ENCODE results near the gene USP6NL. TPM values are rescaled to one million over a fixed set of nuclear protein-coding genes. Genes with fewer than 3 reads are reported as not detected.

The USP6NL gene
- total and polyA plus RNA-seq, 9 of the 15 experiments (the other 6 are each of a cell fraction or from before 2014, with no cell fraction given) = 3.2 to 26.6 (median 19.8) TPM

DNA sequence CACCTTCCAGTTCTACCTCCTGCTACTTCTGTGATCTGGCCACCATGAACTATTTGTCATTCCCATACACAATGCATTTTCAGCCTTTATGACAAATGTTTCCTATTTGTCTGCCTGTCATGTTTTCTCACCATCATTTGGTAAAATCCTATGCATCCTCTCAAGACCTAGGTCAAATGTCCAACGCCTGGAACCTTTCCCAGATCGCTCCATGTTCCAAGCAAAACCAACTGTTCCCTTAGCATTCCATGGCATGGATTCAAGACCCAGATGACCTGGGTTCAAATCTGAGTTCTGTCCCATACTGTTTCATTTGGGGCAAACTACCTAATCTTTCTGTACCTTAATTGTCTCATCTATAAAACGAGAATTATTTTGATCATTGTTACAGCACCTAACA, 98.9 kb downstream of the USP6NL start:
- intact Hi-C loops (cut with micrococcal nuclease) = no loop called here
- TF ChIP-seq RBM25 (IDR thresholded peaks at IDR 0.05; ENCODE audit: low read depth, low read length, severe bottlenecking) = no peak
- TF ChIP-seq, protein P1, sequence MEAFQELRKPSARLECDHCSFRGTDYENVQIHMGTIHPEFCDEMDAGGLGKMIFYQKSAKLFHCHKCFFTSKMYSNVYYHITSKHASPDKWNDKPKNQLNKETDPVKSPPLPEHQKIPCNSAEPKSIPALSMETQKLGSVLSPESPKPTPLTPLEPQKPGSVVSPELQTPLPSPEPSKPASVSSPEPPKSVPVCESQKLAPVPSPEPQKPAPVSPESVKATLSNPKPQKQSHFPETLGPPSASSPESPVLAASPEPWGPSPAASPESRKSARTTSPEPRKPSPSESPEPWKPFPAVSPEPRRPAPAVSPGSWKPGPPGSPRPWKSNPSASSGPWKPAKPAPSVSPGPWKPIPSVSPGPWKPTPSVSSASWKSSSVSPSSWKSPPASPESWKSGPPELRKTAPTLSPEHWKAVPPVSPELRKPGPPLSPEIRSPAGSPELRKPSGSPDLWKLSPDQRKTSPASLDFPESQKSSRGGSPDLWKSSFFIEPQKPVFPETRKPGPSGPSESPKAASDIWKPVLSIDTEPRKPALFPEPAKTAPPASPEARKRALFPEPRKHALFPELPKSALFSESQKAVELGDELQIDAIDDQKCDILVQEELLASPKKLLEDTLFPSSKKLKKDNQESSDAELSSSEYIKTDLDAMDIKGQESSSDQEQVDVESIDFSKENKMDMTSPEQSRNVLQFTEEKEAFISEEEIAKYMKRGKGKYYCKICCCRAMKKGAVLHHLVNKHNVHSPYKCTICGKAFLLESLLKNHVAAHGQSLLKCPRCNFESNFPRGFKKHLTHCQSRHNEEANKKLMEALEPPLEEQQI (IDR thresholded peaks at IDR 0.05) = no peak
- no peak for TF ChIP-seq ADNP (tag; IDR thresholded peaks at IDR 0.05)
- TF ChIP-seq YBX1 (IDR thresholded peaks at IDR 0.05) = no peak
- TF ChIP-seq, protein P2, sequence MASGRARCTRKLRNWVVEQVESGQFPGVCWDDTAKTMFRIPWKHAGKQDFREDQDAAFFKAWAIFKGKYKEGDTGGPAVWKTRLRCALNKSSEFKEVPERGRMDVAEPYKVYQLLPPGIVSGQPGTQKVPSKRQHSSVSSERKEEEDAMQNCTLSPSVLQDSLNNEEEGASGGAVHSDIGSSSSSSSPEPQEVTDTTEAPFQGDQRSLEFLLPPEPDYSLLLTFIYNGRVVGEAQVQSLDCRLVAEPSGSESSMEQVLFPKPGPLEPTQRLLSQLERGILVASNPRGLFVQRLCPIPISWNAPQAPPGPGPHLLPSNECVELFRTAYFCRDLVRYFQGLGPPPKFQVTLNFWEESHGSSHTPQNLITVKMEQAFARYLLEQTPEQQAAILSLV (tag; IDR thresholded peaks at IDR 0.05) = no peak
- no peak for TF ChIP-seq SP2 (IDR thresholded peaks at IDR 0.05; ENCODE audit: extremely low read depth, low read depth, low read length, poor library complexity, severe bottlenecking)
- TF ChIP-seq ZKSCAN8 (CRISPR knock-in tag; IDR thresholded peaks at IDR 0.05) = no peak
- TF ChIP-seq, protein P3, sequence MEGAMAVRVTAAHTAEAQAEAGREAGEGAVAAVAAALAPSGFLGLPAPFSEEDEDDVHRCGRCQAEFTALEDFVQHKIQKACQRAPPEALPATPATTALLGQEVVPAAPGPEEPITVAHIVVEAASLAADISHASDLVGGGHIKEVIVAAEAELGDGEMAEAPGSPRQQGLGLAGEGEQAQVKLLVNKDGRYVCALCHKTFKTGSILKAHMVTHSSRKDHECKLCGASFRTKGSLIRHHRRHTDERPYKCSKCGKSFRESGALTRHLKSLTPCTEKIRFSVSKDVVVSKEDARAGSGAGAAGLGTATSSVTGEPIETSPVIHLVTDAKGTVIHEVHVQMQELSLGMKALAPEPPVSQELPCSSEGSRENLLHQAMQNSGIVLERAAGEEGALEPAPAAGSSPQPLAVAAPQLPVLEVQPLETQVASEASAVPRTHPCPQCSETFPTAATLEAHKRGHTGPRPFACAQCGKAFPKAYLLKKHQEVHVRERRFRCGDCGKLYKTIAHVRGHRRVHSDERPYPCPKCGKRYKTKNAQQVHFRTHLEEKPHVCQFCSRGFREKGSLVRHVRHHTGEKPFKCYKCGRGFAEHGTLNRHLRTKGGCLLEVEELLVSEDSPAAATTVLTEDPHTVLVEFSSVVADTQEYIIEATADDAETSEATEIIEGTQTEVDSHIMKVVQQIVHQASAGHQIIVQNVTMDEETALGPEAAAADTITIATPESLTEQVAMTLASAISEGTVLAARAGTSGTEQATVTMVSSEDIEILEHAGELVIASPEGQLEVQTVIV (CRISPR knock-in tag; IDR thresholded peaks at IDR 0.05; ENCODE audit: borderline replicate concordance) = no peak
- no peak for TF ChIP-seq ZZZ3 (IDR thresholded peaks at IDR 0.05)
- no peak for TF ChIP-seq HDAC3 (IDR thresholded peaks at IDR 0.05; ENCODE audit: borderline replicate concordance, partially characterized antibody)
- no peak for TF ChIP-seq BCL6 (CRISPR knock-in tag; IDR thresholded peaks at IDR 0.05)
- TF ChIP-seq, protein P4, sequence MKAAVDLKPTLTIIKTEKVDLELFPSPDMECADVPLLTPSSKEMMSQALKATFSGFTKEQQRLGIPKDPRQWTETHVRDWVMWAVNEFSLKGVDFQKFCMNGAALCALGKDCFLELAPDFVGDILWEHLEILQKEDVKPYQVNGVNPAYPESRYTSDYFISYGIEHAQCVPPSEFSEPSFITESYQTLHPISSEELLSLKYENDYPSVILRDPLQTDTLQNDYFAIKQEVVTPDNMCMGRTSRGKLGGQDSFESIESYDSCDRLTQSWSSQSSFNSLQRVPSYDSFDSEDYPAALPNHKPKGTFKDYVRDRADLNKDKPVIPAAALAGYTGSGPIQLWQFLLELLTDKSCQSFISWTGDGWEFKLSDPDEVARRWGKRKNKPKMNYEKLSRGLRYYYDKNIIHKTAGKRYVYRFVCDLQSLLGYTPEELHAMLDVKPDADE (conservative IDR thresholded peaks at IDR 0.05; ENCODE audit: control insufficient read depth, low read depth, low read length) = no peak
- no peak for TF ChIP-seq RBM34 (IDR thresholded peaks at IDR 0.05; ENCODE audit: borderline replicate concordance, insufficient read depth, low read length)
- no peak for TF ChIP-seq ZNF79 (CRISPR knock-in tag; IDR thresholded peaks at IDR 0.05; ENCODE audit: low read depth)
- no peak for TF ChIP-seq ZNF57 (CRISPR knock-in tag; IDR thresholded peaks at IDR 0.05)
- TF ChIP-seq RBBP5 (IDR thresholded peaks at IDR 0.05; ENCODE audit: borderline replicate concordance, insufficient read depth, low read length, poor library complexity, severe bottlenecking) = no peak

More for the DNA sequence above, 98.9 kb downstream of the USP6NL start:
- no peak overlapping the region for H2AFZ ChIP-seq (ENCODE audit: low read depth, low read length)
- H3K9me1 ChIP-seq (ENCODE audit: control insufficient read depth, insufficient read depth, low read length) = no peaks in the 10 kb centered on the region
- peaks cover 0 to 9% of the 10 kb centered on the region in 2 experiments; a peak in 2 of 5 replicates for H3K4me1 ChIP-seq (replicated peaks in 1 of 2; ENCODE audit: control insufficient read depth in 2 of 2, insufficient read depth in 2 of 2, low read length in 2 of 2)
- no peak overlapping the region for H3K27ac ChIP-seq (ENCODE audit: extremely low read depth, low read depth, low read length)
- in situ Hi-C loops (cut with MboI) = loop anchor here (25.0 kb wide), 1 partner anchor 475 kb away; no protein-coding TSS in a partner anchor
- H3K9me3 ChIP-seq (replicated peaks; ENCODE audit: control insufficient read depth, insufficient read depth, low read depth, low read length) = no peaks in the 10 kb centered on the region
- WGBS (ENCODE audit: insufficient coverage, low coverage, missing lambda C conversion rate) = 86% methylated on average over 3 of the region's 3 CpGs
- no peak overlapping the region for H3K4me2 ChIP-seq (ENCODE audit: insufficient read depth, low read length)
- H4K20me1 ChIP-seq (replicated peaks; ENCODE audit: control insufficient read depth, insufficient read depth, low read length) = no peaks in the 10 kb centered on the region
- no peak for ATAC-seq
- no TSS peak for BruUV-seq (replicated peaks)
- no peaks in the 10 kb centered on the region for H3K27me3 ChIP-seq (ENCODE audit: control insufficient read depth in 2 of 2, insufficient read depth in 2 of 2, low read length in 2 of 2)
- ChIA-PET CTCF (ENCODE audit: low intra/inter-chr PET ratio) (interaction anchor here (0.6 to 1.3 kb wide), 4 partner anchors 212 to 474 kb away, joined by 4 to 5 read pairs (median 4); no protein-coding TSS in a partner anchor), POLR2A (no interaction called here)
- no peak for DNase-seq (ENCODE audit: extremely low read depth in 1 of 4, low spot score in 3 of 4)
- H3K79me2 ChIP-seq (ENCODE audit: control insufficient read depth, insufficient read depth, low read length) = peaks cover 21% of the 10 kb centered on the region; the same call in 2 of the 3 replicates
- no peak for FAIRE-seq
- no peak overlapping the region for H3K9ac ChIP-seq (ENCODE audit: insufficient read depth in 1 of 2, low read depth in 2 of 2, low read length in 2 of 2)
- H3K4me3 ChIP-seq = no peak overlapping the region
- H3K36me3 ChIP-seq (ENCODE audit: control insufficient read depth, insufficient read depth, low read length) = peaks cover 33% of the 10 kb centered on the region
